WTC11 (cell line): ENCODE results near the gene TCF12. TPM values are rescaled to one million over a fixed set of nuclear protein-coding genes. Genes with fewer than 3 reads are reported as not detected.
"Not testable (repeated sequence)": the region's sequence is repeated elsewhere in the genome, so short reads cannot be mapped to it uniquely, and the experiment has no call there.

ENCODE experiments used
- ATAC-seq: fragments of 200-7000 bp; cut with Tn5 transposase; 2 replicates; pipeline ENCODE4 v1.10.0; 2021; ENCODE audit warnings: mild to moderate bottlenecking, moderate library complexity
- CTCF ChIA-PET: fragments of 300-600 bp; sonication (Branson Sonifier 250); formaldehyde crosslinking; loops from one replicate; lab custom pipeline; 2021; ENCODE audit warnings: antibody characterized with exemption; lab: Charles Lee
- POLR2A ChIA-PET: fragments of 350-600 bp; sonication (Branson Sonifier 250); formaldehyde crosslinking; loops from one replicate; lab custom pipeline; 2021; ENCODE audit warnings: antibody characterized with exemption; lab: Charles Lee
- DNase-seq: peaks from one replicate; pipeline ENCODE4 v3.0.0; 2021; ENCODE audit warnings: low spot score
- H3K27ac Mint-ChIP-seq: 2 replicates; pipeline ENCODE4 v1.8.0; 2021; ENCODE audit warnings: mixed read lengths
- H3K27me3 Mint-ChIP-seq: 2 replicates; pipeline ENCODE4 v1.8.0; 2021; ENCODE audit warnings: low read depth, mild to moderate bottlenecking, moderate library complexity, mixed read lengths
- H3K36me3 Mint-ChIP-seq: 2 replicates; pipeline ENCODE4 v1.8.0; 2021; ENCODE audit warnings: mixed read lengths
- H3K4me1 Mint-ChIP-seq: 2 replicates; pipeline ENCODE4 v1.8.0; 2022; ENCODE audit warnings: mixed read lengths
- H3K4me3 Mint-ChIP-seq: 2 replicates; pipeline ENCODE4 v1.8.0; 2021; ENCODE audit warnings: mild to moderate bottlenecking, moderate library complexity, mixed read lengths
- H3K9me3 Mint-ChIP-seq: 2 replicates; pipeline ENCODE4 v1.8.0; 2021; ENCODE audit warnings: mixed read lengths
- AFF4 ChIP-seq: sonication (generic); formaldehyde crosslinking; IDR thresholded peaks from 2 replicates; pipeline ENCODE4 v1.8.1; 2023; ENCODE audit warnings: mild to moderate bottlenecking, missing genetic modification reagents, borderline replicate concordance
- ATF1 ChIP-seq: sonication (generic); formaldehyde crosslinking; IDR thresholded peaks from 2 replicates; pipeline ENCODE4 v1.8.1; 2023; ENCODE audit warnings: mild to moderate bottlenecking, moderate library complexity, missing genetic modification reagents
- ATF3 ChIP-seq: sonication (generic); formaldehyde crosslinking; conservative IDR thresholded peaks from 2 replicates; pipeline ENCODE4 v1.8.1; 2022; ENCODE audit warnings: mild to moderate bottlenecking, missing genetic modification reagents
- CBFB ChIP-seq: sonication (generic); formaldehyde crosslinking; IDR thresholded peaks from 2 replicates; pipeline ENCODE4 v1.8.1; 2022; ENCODE audit warnings: mild to moderate bottlenecking, low read depth, missing genetic modification reagents
- CREB1 ChIP-seq: sonication (generic); formaldehyde crosslinking; IDR thresholded peaks from 2 replicates; pipeline ENCODE4 v1.8.0; 2023; ENCODE audit warnings: mild to moderate bottlenecking, missing genetic modification reagents
- ELF4 ChIP-seq: sonication (generic); formaldehyde crosslinking; IDR thresholded peaks from 2 replicates; pipeline ENCODE4 v1.8.1; 2022; ENCODE audit warnings: low read depth, mild to moderate bottlenecking, moderate library complexity, missing genetic modification reagents
- ERG ChIP-seq: fragments of 250-450 bp; sonication (Bioruptor Pico); IDR thresholded peaks from 2 replicates; pipeline ENCODE4 v1.8.0; 2021; ENCODE audit warnings: mild to moderate bottlenecking
- ETV6 ChIP-seq: sonication (generic); formaldehyde crosslinking; IDR thresholded peaks from 2 replicates; pipeline ENCODE4 v1.8.1; 2022; ENCODE audit warnings: mild to moderate bottlenecking, missing genetic modification reagents
- FOXP1 ChIP-seq: sonication (generic); formaldehyde crosslinking; IDR thresholded peaks from 2 replicates; pipeline ENCODE4 v1.8.0; 2022; ENCODE audit warnings: missing genetic modification reagents, mild to moderate bottlenecking, moderate library complexity, borderline replicate concordance
- JAZF1 ChIP-seq: fragments of 250-450 bp; sonication (Bioruptor Pico); IDR thresholded peaks from 2 replicates; pipeline ENCODE4 v1.9.0; 2021; ENCODE audit warnings: moderate library complexity, mild to moderate bottlenecking, inconsistent platforms
- KAT7 ChIP-seq: sonication (generic); formaldehyde crosslinking; IDR thresholded peaks from 2 replicates; pipeline ENCODE4 v1.8.1; 2023; ENCODE audit warnings: missing genetic modification reagents, mild to moderate bottlenecking, borderline replicate concordance
- MAX ChIP-seq: sonication (generic); formaldehyde crosslinking; IDR thresholded peaks from 2 replicates; pipeline ENCODE4 v1.8.0; 2022; ENCODE audit warnings: mild to moderate bottlenecking, missing genetic modification reagents
- MLX ChIP-seq: sonication (generic); formaldehyde crosslinking; IDR thresholded peaks from 2 replicates; pipeline ENCODE4 v1.8.1; 2023; ENCODE audit warnings: mild to moderate bottlenecking, missing genetic modification reagents, moderate library complexity
- MYBL2 ChIP-seq: sonication (generic); formaldehyde crosslinking; IDR thresholded peaks from 2 replicates; pipeline ENCODE4 v1.8.1; 2023; ENCODE audit warnings: mild to moderate bottlenecking, moderate library complexity, missing genetic modification reagents
- OVOL2 ChIP-seq: fragments of 250-450 bp; sonication (Bioruptor Pico); IDR thresholded peaks from 2 replicates; pipeline ENCODE4 v1.9.0; 2021; ENCODE audit warnings: mild to moderate bottlenecking, borderline replicate concordance
- PRDM15 ChIP-seq: sonication (generic); formaldehyde crosslinking; IDR thresholded peaks from 2 replicates; pipeline ENCODE4 v1.8.0; 2022; ENCODE audit warnings: missing genetic modification reagents
- SOX15 ChIP-seq: fragments of 250-450 bp; sonication (Bioruptor Pico); IDR thresholded peaks from 2 replicates; pipeline ENCODE4 v1.9.0; 2021; ENCODE audit warnings: mild to moderate bottlenecking
- ZNF121 ChIP-seq: sonication (generic); formaldehyde crosslinking; IDR thresholded peaks from 2 replicates; pipeline ENCODE4 v1.8.0; 2023; ENCODE audit warnings: missing genetic modification reagents
- ZNF138 ChIP-seq: sonication (generic); formaldehyde crosslinking; conservative IDR thresholded peaks from 2 replicates; pipeline ENCODE4 v1.8.1; 2022; ENCODE audit warnings: mild to moderate bottlenecking, moderate library complexity, missing genetic modification reagents
- ZNF219 ChIP-seq: sonication (generic); formaldehyde crosslinking; IDR thresholded peaks from 2 replicates; pipeline ENCODE4 v1.8.0; 2023; ENCODE audit warnings: missing genetic modification reagents, mild to moderate bottlenecking, borderline replicate concordance
- ZNF232 ChIP-seq: sonication (generic); formaldehyde crosslinking; IDR thresholded peaks from 2 replicates; pipeline ENCODE4 v1.8.0; 2022; ENCODE audit warnings: mild to moderate bottlenecking, missing genetic modification reagents
- ZNF396 ChIP-seq: fragments of 250-450 bp; sonication (Bioruptor Pico); IDR thresholded peaks from 2 replicates; pipeline ENCODE4 v1.8.0; 2021; ENCODE audit warnings: mild to moderate bottlenecking, moderate library complexity, borderline replicate concordance
- ZNF423 ChIP-seq: fragments of 250-450 bp; sonication (Bioruptor Pico); IDR thresholded peaks from 2 replicates; pipeline ENCODE4 v2.1.2; 2022; ENCODE audit warnings: mild to moderate bottlenecking, moderate library complexity
- total RNA-seq: library from RNA; stranded (reverse); gene quantifications from 3 replicates; pipeline ENCODE4 v1.2.3, GENCODE V29; 2021

The TCF12 gene
- total RNA-seq, 1 experiment from 2014 or later, result 73.2 TPM

GRCh38 chr15:57150066-57150865, 231.8 kb downstream of the TCF12 start (continued):
- TF ChIP-seq KAT7 (CRISPR knock-in tag), result no peak
- no peak for TF ChIP-seq ELF4 (CRISPR knock-in tag)
- no peak for TF ChIP-seq ZNF219 (CRISPR knock-in tag)
- no peak for TF ChIP-seq ATF1 (CRISPR knock-in tag)
- TF ChIP-seq JAZF1 (CRISPR knock-in tag), result no peak
- TF ChIP-seq AFF4 (CRISPR knock-in tag), result no peak
- TF ChIP-seq FOXP1 (CRISPR knock-in tag), result no peak
- TF ChIP-seq OVOL2 (CRISPR knock-in tag), result no peak
- TF ChIP-seq, all 79 proteins: peak for 0

- not testable (repeated sequence) for H3K27me3 Mint-ChIP-seq, DNase-seq, H3K4me3 Mint-ChIP-seq, H3K27ac Mint-ChIP-seq, ATAC-seq
- peaks cover 31% of the 10 kb centered on the region for H3K36me3 Mint-ChIP-seq
- CTCF ChIA-PET, result interaction anchor here (0.5 to 8.4 kb wide), 3 partner anchors 12 to 155 kb away, joined by 4 to 100 read pairs (median 5); no protein-coding TSS in a partner anchor
- peaks cover 23% of the 10 kb centered on the region for H3K4me1 Mint-ChIP-seq
- POLR2A ChIA-PET, result interaction anchor here (0.7 kb wide), 1 partner anchor 1935 kb away, joined by 5 read pairs; no protein-coding TSS in a partner anchor
- H3K9me3 Mint-ChIP-seq, result peaks cover 23% of the 10 kb centered on the region
These were observed 232.4 kb downstream of the TCF12 start for GRCh38 chr15:57150866-57151203.

GRCh38 chr15:57152133-57152532, 233.7 kb downstream of the TCF12 start:
- H3K4me1 Mint-ChIP-seq, result peaks cover 16% of the 10 kb centered on the region
- peaks cover 23% of the 10 kb centered on the region for H3K9me3 Mint-ChIP-seq
- H3K27me3 Mint-ChIP-seq, result no peaks in the 10 kb centered on the region
- peaks cover 31% of the 10 kb centered on the region for H3K36me3 Mint-ChIP-seq
- H3K4me3 Mint-ChIP-seq, result no peak overlapping the region
- ATAC-seq, result no peak
- ChIA-PET CTCF (interaction anchor here (0.8 to 8.4 kb wide), 2 partner anchors 154 to 171 kb away, joined by 3 to 100 read pairs; no protein-coding TSS in a partner anchor), POLR2A (interaction anchor here (0.5 to 0.7 kb wide), 3 partner anchors 12 to 226 kb away, joined by 3 to 4 read pairs (median 3); no protein-coding TSS in a partner anchor)
- no peak for DNase-seq
- H3K27ac Mint-ChIP-seq, result no peak overlapping the region
- TF ChIP-seq PRDM15 (CRISPR knock-in tag), result no peak
- no peak for TF ChIP-seq ZNF396
- no peak for TF ChIP-seq ZNF121 (CRISPR knock-in tag)
- TF ChIP-seq MLX (CRISPR knock-in tag), result no peak
- no peak for TF ChIP-seq ATF3 (CRISPR knock-in tag)
- TF ChIP-seq MYBL2 (CRISPR knock-in tag), result no peak
- TF ChIP-seq FOXP1 (CRISPR knock-in tag), result no peak
- no peak for TF ChIP-seq ERG (CRISPR knock-in tag)
- TF ChIP-seq ZNF138 (CRISPR knock-in tag), result no peak
- TF ChIP-seq SOX15, result no peak
- no peak for TF ChIP-seq OVOL2 (CRISPR knock-in tag)
- no peak for TF ChIP-seq CBFB (CRISPR knock-in tag)
- no peak for TF ChIP-seq CREB1 (CRISPR knock-in tag)
- TF ChIP-seq ZNF423 (CRISPR knock-in tag), result no peak
- no peak for TF ChIP-seq MAX (CRISPR knock-in tag)
- no peak for TF ChIP-seq ETV6 (CRISPR knock-in tag)
- no peak for TF ChIP-seq ZNF232
- TF ChIP-seq KAT7 (CRISPR knock-in tag), result no peak
